ENCODE results near the gene MYO7A.

Gene MYO7A

DNA sequence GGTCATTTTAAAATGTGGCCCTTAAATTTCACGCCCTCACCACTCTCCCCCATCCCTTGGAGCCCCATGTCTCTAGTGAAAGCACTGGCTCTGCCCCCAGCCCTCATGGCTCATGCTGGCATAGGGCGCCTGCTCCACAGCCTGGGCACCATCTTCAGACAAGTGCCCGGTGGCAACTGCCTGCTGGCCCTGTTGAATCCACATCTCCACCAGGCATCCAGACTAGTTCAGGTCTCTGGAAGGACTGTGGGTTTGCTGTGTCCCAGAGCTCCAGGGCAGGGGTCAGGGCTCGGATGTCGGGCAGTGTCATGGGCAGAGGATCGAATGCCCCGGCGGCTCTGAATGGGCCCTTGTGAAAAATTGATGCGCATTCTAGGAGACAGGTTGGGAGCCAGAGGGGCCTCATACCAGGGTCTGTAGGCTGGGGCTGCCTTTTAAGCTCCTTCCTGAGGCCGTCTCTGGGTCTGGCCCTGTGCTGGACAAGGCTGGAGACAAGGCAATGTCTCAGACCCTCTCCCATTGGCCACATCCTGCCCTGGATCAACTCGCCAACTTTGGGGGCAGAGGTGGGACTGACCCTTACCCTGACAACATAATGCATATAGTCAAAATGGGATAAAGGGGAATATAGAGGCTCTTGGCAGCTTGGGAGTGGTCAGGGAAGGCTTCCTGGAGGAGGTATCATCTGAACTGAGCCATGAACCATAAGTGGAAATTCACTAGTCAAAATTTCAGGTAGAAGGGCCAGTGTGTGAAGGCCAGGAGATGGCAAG lies 1.2 kb downstream of the MYO7A start:
- DNase-seq (ENCODE audit: low spot score), result no peak

GRCh38 chr11:77129842-77130756 lies 2.1 kb downstream of the MYO7A start:
- DNase-seq (ENCODE audit: low spot score), result no peak

DNA sequence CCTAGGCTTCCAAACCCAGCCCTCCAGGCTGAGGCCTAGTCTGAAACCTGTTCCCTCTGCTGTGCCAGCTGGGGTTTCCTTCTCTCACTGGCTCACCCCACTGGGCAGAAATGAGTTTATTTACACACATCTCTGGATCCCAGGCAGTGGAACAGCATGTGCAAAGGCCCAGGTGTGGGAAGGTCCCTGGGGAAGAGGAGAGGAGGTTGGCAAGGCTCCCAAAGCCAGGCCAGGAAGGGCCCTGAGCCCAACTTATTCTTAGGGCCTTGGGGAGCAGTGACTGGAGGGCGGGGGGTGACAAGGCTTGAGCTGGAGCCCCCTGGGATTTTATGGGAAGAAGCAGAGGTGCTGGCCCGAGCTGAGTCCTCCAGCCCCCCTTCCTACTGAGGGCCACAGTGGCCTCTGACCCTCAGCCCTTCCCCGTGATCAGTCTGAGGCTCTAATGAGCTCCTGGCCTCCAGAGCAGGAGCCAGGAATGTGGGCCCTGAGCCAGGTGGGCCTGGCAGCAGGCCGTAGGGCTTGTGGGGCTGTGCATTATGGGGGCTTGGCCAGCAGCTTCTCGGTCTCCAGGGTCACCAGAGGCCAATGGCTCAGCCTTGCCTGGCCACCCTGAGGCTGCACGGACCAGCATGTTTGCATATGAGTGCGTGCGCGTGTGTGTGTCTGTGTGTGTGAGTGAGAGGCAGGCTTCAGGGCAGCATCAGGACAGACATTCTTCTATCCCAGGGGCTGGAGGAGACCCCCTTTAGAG lies 2.9 kb downstream of the MYO7A start:
- peak; percentile 46 for DNase-seq (ENCODE audit: low spot score)

GRCh38 chr11:77131560-77131959 lies 3.5 kb downstream of the MYO7A start:
- no peak for DNase-seq (ENCODE audit: low spot score)

DNA sequence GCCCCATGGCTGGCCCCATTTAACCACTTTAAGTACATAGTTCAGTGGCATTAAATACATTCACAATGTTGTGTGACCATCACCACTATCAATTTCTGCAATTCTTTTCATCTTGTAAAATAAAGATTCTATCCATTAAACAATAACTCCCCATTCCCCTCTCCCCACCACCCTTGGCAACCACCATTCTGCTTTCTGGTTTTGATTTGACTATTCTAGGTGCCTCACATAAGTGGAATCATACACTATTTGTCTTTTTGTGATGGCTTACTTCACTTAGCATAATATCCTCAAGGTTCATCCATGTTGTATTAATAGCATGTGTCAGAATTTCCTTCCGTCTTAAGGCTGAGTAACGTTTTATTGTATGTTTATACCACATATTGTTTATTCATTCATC lies 7.0 kb downstream of the MYO7A start:
- no peak for DNase-seq (ENCODE audit: low spot score)

DNA sequence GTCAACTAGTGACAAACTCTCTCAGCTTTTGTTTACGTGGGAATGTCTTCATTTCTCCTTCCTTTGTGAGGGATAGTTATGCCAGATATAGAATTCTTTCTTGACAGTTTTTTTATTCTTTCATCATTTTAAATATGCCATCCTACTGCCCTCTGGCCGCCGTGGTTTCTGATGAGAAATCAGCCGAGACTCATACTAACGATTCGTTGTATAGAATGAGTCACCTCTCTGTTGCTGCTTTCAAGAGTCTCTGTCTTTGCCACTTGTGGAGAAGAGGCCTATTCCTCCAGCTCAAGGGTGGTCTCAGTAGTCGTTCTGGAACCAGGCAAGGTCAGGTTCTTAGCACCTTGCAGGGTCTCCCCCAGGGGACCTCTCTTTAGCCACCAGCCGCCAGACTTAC lies 8.0 kb downstream of the MYO7A start:
- DNase-seq (ENCODE audit: low spot score), result no peak

DNA sequence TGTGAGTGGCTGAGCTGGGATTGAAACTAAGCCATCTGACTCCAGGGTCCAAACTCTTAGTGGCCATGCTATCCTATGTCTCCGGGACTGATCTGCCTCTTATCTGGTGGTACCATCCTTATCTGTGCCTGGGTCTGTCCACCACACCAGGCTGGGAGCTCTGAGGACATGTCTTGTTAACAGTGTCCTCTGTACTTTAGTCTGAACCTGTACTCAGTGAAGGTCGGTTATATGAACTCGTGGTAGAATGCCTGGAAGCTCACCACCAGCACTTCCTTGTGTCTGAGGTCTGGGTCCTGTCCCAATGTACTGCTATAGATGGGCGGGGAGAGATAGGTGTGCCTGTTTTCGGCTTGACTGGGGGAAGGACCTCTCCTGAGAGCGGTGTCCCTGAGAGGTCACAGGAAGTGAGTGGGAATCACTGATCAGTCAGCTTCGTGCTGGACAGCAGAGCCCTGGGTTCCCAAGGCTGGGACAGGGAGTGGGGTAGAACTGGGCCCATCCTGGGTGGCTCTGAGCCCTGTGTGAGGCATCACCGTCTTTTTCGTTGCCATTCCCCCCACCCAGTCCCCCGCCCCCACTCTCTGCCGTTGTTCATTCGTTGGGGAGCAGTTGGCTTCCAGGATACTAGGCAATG lies 8.9 kb downstream of the MYO7A start:
- no peak for DNase-seq (ENCODE audit: low spot score)

DNA sequence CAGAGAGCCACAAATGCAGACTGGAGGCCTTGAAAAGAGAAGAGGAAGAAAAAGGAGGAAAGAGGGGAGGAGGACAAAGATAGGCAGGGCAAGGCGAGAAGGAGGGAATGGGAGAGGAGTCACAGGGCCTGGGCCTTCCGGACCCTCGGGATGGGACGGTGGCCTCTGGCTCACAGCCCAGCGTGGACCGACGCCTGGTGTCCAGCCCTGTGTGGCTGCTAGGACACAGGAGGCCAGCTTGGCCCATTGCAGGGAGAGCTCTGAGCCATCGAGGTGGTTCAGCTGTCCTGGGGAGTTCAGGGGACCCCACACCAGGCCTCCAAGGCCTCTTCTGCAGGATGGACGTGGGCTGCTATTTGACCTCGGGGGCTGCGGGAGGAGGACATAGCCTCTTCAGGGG lies 9.4 kb downstream of the MYO7A start:
- no peak for DNase-seq (ENCODE audit: low spot score)

- DNase-seq (ENCODE audit: low spot score), result no peak
Observed at GRCh38 chr11:77138106-77138649, 10.1 kb downstream of the MYO7A start.

GRCh38 chr11:77139201-77139600 lies 11.2 kb downstream of the MYO7A start:
- no peak for DNase-seq (ENCODE audit: low spot score)

- no peak for DNase-seq (ENCODE audit: low spot score)
Observed at GRCh38 chr11:77140231-77140851, 12.3 kb downstream of the MYO7A start.

- DNase-seq (ENCODE audit: low spot score), result no peak
Observed at GRCh38 chr11:77141034-77141433, 13.0 kb downstream of the MYO7A start.

GRCh38 chr11:77141475-77141874 lies 13.4 kb downstream of the MYO7A start:
- DNase-seq (ENCODE audit: low spot score), result no peak

GRCh38 chr11:77142091-77142975 lies 14.3 kb downstream of the MYO7A start:
- DNase-seq (ENCODE audit: low spot score), result no peak

GRCh38 chr11:77143405-77144020 lies 15.5 kb downstream of the MYO7A start:
- DNase-seq (ENCODE audit: low spot score), result no peak

DNA sequence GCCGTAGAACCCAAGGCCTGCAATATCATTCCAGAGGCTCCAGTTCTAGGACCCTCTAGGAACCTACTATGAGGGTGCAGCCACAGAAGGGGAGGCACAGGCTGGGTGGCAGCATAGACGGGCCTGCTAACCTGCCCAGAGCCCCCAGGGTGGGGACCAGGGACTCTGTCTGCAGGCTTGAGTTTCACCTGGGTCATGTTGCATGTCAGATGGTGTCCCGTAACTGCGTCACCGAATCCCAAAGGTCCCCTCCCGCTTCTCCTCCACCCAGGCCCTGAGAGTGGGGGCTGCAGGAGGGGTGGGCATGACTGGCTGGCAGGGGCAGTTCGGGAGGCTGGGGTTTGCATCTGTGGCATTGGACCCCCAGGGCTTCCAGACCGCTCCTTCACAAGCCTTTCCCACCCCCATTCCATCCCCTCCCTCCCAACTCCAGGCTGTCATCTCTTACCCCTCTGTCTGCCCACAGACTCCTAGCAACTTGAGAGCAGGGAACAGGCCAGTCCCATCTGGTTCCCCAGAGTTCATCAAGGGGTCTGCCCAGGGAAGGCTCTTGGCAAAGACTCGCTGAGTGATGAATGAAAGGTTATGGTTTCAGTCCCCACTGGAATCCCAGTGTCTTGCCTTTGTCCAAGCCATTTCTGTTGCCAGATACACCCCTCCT lies 16.3 kb downstream of the MYO7A start:
- no peak for DNase-seq (ENCODE audit: low spot score)

DNA sequence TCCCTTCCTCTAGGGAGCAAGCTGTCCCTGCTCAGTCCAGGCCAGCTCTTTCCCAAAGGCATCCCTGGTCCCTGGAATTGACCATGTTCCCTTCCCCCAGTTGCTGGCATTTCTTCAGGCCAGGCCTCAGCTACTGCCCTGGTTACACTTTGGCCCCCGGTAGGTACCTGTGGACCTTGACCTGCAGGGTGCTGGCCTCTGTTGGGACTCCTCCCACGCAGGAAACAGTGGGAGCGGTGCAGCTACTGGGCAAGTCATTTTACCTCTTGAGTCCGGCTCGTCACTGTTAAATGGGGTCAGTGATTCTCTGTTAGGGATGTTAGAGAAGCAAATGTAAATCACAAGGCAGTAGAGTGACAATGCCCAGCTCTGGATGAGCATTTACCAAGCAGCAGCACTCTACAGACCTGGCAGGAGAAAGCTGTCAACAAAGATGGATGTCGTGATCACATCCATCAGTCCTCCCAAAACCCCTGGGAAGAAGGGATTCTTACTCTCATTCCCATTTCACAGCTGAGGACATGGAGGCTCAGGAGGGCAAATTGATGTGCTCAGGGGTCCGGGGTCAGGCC lies 16.9 kb downstream of the MYO7A start:
- peak; percentile 75 for DNase-seq (ENCODE audit: low spot score)

- no peak for DNase-seq (ENCODE audit: low spot score)
Observed at GRCh38 chr11:77146261-77147035, 18.4 kb downstream of the MYO7A start.
